Measurements from ENCODE around the gene ASRGL1.
"Not testable (repeated sequence)": the region's sequence is repeated elsewhere in the genome, so short reads cannot be mapped to it uniquely, and the experiment has no call there.

ASRGL1 gene

DNA sequence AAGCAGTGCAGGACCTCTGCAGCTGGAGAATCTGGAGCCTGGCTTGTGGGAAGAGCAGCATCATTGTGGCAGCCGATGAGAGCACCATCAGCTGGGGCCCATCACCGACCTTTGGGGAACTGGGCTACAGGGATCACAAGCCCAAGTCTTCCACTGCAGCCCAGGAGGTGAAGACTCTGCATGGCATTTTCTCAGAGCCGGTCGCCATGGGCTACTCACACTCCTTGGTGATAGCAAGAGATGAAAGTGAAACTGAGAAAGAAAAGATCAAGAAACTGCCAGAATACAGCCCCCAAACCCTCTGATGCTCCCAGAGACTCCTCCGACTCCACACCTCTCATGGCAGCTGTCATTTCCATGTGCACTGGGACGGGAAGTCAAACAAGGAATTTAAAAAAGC is 35.6 kb downstream of the ASRGL1 start:
- peaks cover 0 to 5% of the 10 kb centered on the region in 2 donors for H3K9me3 ChIP-seq (replicated peaks in 1 of 2; ENCODE audit: control insufficient read depth in 2 of 2, insufficient read depth in 1 of 2, low read depth in 1 of 2, low read length in 2 of 2)
- no peak overlapping the region for H3K4me2 ChIP-seq (ENCODE audit: insufficient read depth, low read length, poor library complexity, severe bottlenecking)
- H2BK120ac ChIP-seq (ENCODE audit: low read depth, low read length) = no peak overlapping the region
- no peak overlapping the region for H3K18ac ChIP-seq (ENCODE audit: low read length)
- no peaks in the 10 kb centered on the region for H3K4me1 ChIP-seq (ENCODE audit: control insufficient read depth in 2 of 2, insufficient read depth in 1 of 2, low read depth in 1 of 2, low read length in 2 of 2)
- H3K36me3 ChIP-seq (replicated peaks in 1 of 2; ENCODE audit: control insufficient read depth in 2 of 2, insufficient read depth in 2 of 2, low read length in 2 of 2) = peaks cover 0 to 1% of the 10 kb centered on the region in 2 donors
- no peak overlapping the region for H3K27ac ChIP-seq (replicated peaks; ENCODE audit: low read length)
- no CpG with 5 or more reads among the region's 6 CpGs for WGBS, 2 donors (ENCODE audit: extremely low coverage in 2 of 2, insufficient read length in 2 of 2, insufficient replicate concordance in 1 of 2)
- H3K79me1 ChIP-seq (ENCODE audit: low read depth, low read length) = no peaks in the 10 kb centered on the region
- no peak overlapping the region for H3K4ac ChIP-seq (ENCODE audit: low read length)
- DNase-seq (ENCODE audit: low spot score) = no peak
- no peak overlapping the region for H4K8ac ChIP-seq (ENCODE audit: low read depth, low read length)
- peak overlapping the region; percentile 38 for H3K14ac ChIP-seq (ENCODE audit: low read length)
- H3K27me3 ChIP-seq (ENCODE audit: control insufficient read depth in 3 of 3, insufficient read depth in 3 of 3, low read depth in 1 of 3, low read length in 3 of 3) = no peaks in the 10 kb centered on the region
- peak overlapping the region; percentile 44 for H3K9ac ChIP-seq (ENCODE audit: low read depth, low read length, poor library complexity)
- no peak overlapping the region for H2BK12ac ChIP-seq (ENCODE audit: low read length)
- H3K23ac ChIP-seq (ENCODE audit: low read depth, low read length, poor library complexity) = peak overlapping the region; percentile 43
- no peak overlapping the region for H2AK5ac ChIP-seq (ENCODE audit: low read depth, low read length)
- H2BK15ac ChIP-seq (ENCODE audit: low read length) = no peak overlapping the region
- H2AFZ ChIP-seq (ENCODE audit: low read length) = no peak overlapping the region
- no peak overlapping the region for H2BK5ac ChIP-seq (ENCODE audit: low read length)
- no peak overlapping the region for H4K91ac ChIP-seq (ENCODE audit: low read depth, low read length, poor library complexity)
- no peak overlapping the region for H3K4me3 ChIP-seq (ENCODE audit: low read length in 2 of 2)

DNA sequence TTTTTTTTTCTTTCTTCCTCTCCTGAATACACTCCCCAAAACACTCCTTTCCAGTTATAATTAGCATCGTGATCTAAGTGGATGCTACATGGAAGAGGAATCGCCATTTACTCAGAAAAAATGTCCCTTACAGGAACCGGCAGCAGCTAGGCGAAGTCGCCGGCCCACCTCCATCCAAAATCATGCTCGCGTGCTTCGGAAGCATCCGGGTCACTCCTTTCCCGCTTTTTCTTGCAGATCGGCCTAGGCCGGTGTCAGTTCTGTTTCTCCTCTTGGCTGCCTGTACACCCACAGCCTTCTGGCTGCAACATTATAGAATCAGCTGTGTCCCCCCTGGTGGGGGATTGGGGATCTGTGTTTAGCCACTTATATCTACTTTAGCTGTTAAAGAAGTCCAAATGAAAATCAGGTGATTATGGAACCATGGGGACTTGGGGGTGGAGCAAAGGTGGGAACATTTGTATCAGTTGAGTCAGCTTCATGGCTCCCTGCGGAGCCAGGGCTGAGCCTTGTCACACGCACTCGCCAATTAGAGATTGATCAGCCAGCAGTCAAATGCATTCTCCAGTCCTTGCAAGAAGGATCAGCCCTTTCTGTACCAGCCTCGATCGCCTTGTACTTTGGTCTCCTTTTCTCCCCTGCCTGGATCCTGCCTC is 36.3 kb downstream of the ASRGL1 start:
- Histone ChIP-seq H2BK12ac (ENCODE audit: low read length) (no peak overlapping the region), H3K4me2 (ENCODE audit: insufficient read depth, low read length, poor library complexity, severe bottlenecking) (no peak overlapping the region), H3K36me3 (replicated peaks in 1 of 2; ENCODE audit: control insufficient read depth in 2 of 2, insufficient read depth in 2 of 2, low read length in 2 of 2) (peaks cover 0 to 1% of the 10 kb centered on the region in 2 donors), H2AFZ (ENCODE audit: low read length) (no peak overlapping the region), H2BK15ac (ENCODE audit: low read length) (no peak overlapping the region), H3K27ac (replicated peaks; ENCODE audit: low read length) (no peak overlapping the region), H3K79me1 (ENCODE audit: low read depth, low read length) (no peaks in the 10 kb centered on the region), H3K9me3 (replicated peaks in 1 of 2; ENCODE audit: control insufficient read depth in 2 of 2, insufficient read depth in 1 of 2, low read depth in 1 of 2, low read length in 2 of 2) (no peaks in the 10 kb centered on the region), H3K18ac (ENCODE audit: low read length) (no peak overlapping the region), H4K91ac (ENCODE audit: low read depth, low read length, poor library complexity) (no peak overlapping the region), H2BK5ac (ENCODE audit: low read length) (no peak overlapping the region), H3K4ac (ENCODE audit: low read length) (no peak overlapping the region), H3K14ac (ENCODE audit: low read length) (no peak overlapping the region), H2AK5ac (ENCODE audit: low read depth, low read length) (no peak overlapping the region), H3K23ac (ENCODE audit: low read depth, low read length, poor library complexity) (no peak overlapping the region), H3K27me3 (ENCODE audit: control insufficient read depth in 3 of 3, insufficient read depth in 3 of 3, low read depth in 1 of 3, low read length in 3 of 3) (no peaks in the 10 kb centered on the region), H3K4me3 (ENCODE audit: low read length in 2 of 2) (no peak overlapping the region), H4K8ac (ENCODE audit: low read depth, low read length) (no peak overlapping the region), H2BK120ac (ENCODE audit: low read depth, low read length) (no peak overlapping the region), H3K9ac (ENCODE audit: low read depth, low read length, poor library complexity) (no peak overlapping the region), H3K4me1 (ENCODE audit: control insufficient read depth in 2 of 2, insufficient read depth in 1 of 2, low read depth in 1 of 2, low read length in 2 of 2) (no peaks in the 10 kb centered on the region)
- DNase-seq (ENCODE audit: low spot score) = no peak
- WGBS, 2 donors (ENCODE audit: extremely low coverage in 2 of 2, insufficient read length in 2 of 2, insufficient replicate concordance in 1 of 2) = no CpG with 5 or more reads among the region's 18 CpGs

DNA sequence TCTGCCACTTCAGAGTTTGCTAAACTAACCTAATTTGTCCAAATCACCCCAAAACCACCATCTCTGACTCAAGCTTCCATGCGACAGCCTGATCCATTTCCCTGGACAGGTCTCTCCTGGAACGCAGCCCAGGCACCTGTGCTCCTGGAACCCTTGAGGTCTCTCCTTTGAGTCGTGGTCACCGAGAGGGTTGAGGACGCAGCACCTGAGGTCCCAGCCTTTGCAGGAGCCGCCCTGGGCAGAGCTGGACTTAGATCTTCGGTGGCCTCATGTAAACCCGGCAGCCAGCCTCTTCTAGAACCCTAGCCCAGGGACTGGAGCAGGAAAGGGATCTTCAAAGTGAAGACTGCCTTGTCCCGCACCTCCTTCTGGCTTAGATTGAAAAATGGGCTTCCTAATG is 37.6 kb downstream of the ASRGL1 start:
- Histone ChIP-seq H3K4me2 (ENCODE audit: insufficient read depth, low read length, poor library complexity, severe bottlenecking) (no peak overlapping the region), H4K91ac (ENCODE audit: low read depth, low read length, poor library complexity) (no peak overlapping the region), H3K9ac (ENCODE audit: low read depth, low read length, poor library complexity) (no peak overlapping the region), H3K4me1 (ENCODE audit: control insufficient read depth in 2 of 2, insufficient read depth in 1 of 2, low read depth in 1 of 2, low read length in 2 of 2) (no peaks in the 10 kb centered on the region), H3K9me3 (replicated peaks in 1 of 2; ENCODE audit: control insufficient read depth in 2 of 2, insufficient read depth in 1 of 2, low read depth in 1 of 2, low read length in 2 of 2) (no peaks in the 10 kb centered on the region), H3K14ac (ENCODE audit: low read length) (no peak overlapping the region), H3K27ac (replicated peaks; ENCODE audit: low read length) (no peak overlapping the region), H2AFZ (ENCODE audit: low read length) (no peak overlapping the region), H2BK120ac (ENCODE audit: low read depth, low read length) (no peak overlapping the region), H3K4me3 (ENCODE audit: low read length in 2 of 2) (no peak overlapping the region), H3K27me3 (ENCODE audit: control insufficient read depth in 3 of 3, insufficient read depth in 3 of 3, low read depth in 1 of 3, low read length in 3 of 3) (no peaks in the 10 kb centered on the region), H3K4ac (ENCODE audit: low read length) (no peak overlapping the region), H2BK15ac (ENCODE audit: low read length) (no peak overlapping the region), H2BK12ac (ENCODE audit: low read length) (no peak overlapping the region), H3K79me1 (ENCODE audit: low read depth, low read length) (no peaks in the 10 kb centered on the region), H3K23ac (ENCODE audit: low read depth, low read length, poor library complexity) (no peak overlapping the region), H3K36me3 (replicated peaks in 1 of 2; ENCODE audit: control insufficient read depth in 2 of 2, insufficient read depth in 2 of 2, low read length in 2 of 2) (peaks cover 0 to 1% of the 10 kb centered on the region in 2 donors), H2BK5ac (ENCODE audit: low read length) (no peak overlapping the region), H4K8ac (ENCODE audit: low read depth, low read length) (no peak overlapping the region), H2AK5ac (ENCODE audit: low read depth, low read length) (no peak overlapping the region), H3K18ac (ENCODE audit: low read length) (no peak overlapping the region)
- WGBS, 2 donors (ENCODE audit: extremely low coverage in 2 of 2, insufficient read length in 2 of 2, insufficient replicate concordance in 1 of 2) = no CpG with 5 or more reads among the region's 9 CpGs
- no peak for DNase-seq (ENCODE audit: low spot score)

DNA sequence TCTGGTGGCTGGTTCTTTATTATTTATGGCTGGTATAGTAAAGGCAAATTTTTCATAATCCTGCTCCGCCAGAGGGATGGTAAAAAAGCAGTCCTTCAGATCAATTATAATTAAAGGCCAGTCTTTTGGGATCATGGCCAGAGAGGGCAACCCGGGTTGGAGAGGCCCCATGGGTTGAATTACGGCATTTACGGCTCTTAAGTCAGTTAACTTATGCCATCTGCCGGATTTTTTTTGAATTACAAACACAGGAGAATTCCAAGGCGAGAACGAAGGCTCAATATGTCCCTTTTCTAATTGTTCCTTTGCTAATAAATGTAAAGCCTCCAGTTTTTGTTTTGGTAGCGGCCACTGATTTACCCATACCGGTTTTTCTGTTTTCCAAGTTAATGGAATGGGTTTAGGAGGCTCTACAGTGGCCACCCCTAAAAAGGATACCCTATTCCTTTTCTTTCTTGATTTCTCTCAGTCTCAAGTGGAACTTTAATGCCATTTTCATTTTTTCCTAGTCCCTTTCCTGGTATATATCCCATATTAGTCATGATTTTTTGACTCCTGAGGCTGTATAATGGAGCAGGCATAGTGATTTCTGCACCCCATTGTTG is 41.3 kb downstream of the ASRGL1 start:
- not testable (repeated sequence) for H3K4me2 ChIP-seq (ENCODE audit: insufficient read depth, low read length, poor library complexity, severe bottlenecking); H3K18ac ChIP-seq (ENCODE audit: low read length); H3K4me3 ChIP-seq (ENCODE audit: low read length in 2 of 2); H3K36me3 ChIP-seq (replicated peaks in 1 of 2; ENCODE audit: control insufficient read depth in 2 of 2, insufficient read depth in 2 of 2, low read length in 2 of 2); H3K79me1 ChIP-seq (ENCODE audit: low read depth, low read length); H3K9ac ChIP-seq (ENCODE audit: low read depth, low read length, poor library complexity); H3K4ac ChIP-seq (ENCODE audit: low read length); H2BK120ac ChIP-seq (ENCODE audit: low read depth, low read length); H3K9me3 ChIP-seq (replicated peaks in 1 of 2; ENCODE audit: control insufficient read depth in 2 of 2, insufficient read depth in 1 of 2, low read depth in 1 of 2, low read length in 2 of 2); H2BK15ac ChIP-seq (ENCODE audit: low read length); H4K8ac ChIP-seq (ENCODE audit: low read depth, low read length); H3K27ac ChIP-seq (replicated peaks; ENCODE audit: low read length); H3K23ac ChIP-seq (ENCODE audit: low read depth, low read length, poor library complexity); H2BK12ac ChIP-seq (ENCODE audit: low read length); H3K27me3 ChIP-seq (ENCODE audit: control insufficient read depth in 3 of 3, insufficient read depth in 3 of 3, low read depth in 1 of 3, low read length in 3 of 3); H2BK5ac ChIP-seq (ENCODE audit: low read length); H4K91ac ChIP-seq (ENCODE audit: low read depth, low read length, poor library complexity); H2AK5ac ChIP-seq (ENCODE audit: low read depth, low read length); H3K4me1 ChIP-seq (ENCODE audit: control insufficient read depth in 2 of 2, insufficient read depth in 1 of 2, low read depth in 1 of 2, low read length in 2 of 2); H3K14ac ChIP-seq (ENCODE audit: low read length); H2AFZ ChIP-seq (ENCODE audit: low read length)
- no CpG with 5 or more reads among the region's 9 CpGs for WGBS, 2 donors (ENCODE audit: extremely low coverage in 2 of 2, insufficient read length in 2 of 2, insufficient replicate concordance in 1 of 2)
- peak; percentile 48 for DNase-seq (ENCODE audit: low spot score)

Data from neuronal stem cell (in vitro differentiated cells).